Spleen (tissue), 11 donors: ENCODE measurements around the gene UVSSA. TPM values are rescaled to one million over a fixed set of nuclear protein-coding genes. Genes with fewer than 3 reads are reported as not detected.

ENCODE experiments used
- DNase-seq: peaks from one replicate; pipeline ENCODE4 v3.0.0-alpha.2; 2020
- H3K27ac ChIP-seq, 8 donors: fragments of 200-600 bp; sonication (generic) in 7 of 8; 1 replicate in 4 of 8; 2 replicates in 4 of 8; pipeline versions ENCODE4 v1.5.0 to v1.8.0; 2016 to 2021; ENCODE audit warnings: inconsistent platforms in 4 of 8, mild to moderate bottlenecking in 4 of 8, moderate library complexity in 1 of 8
- H3K27me3 ChIP-seq, 7 donors: fragments of 200-600 bp; sonication (generic) in 6 of 7; replicated peaks in 1 of 7; 1 replicate in 4 of 7; 2 replicates in 3 of 7; pipeline versions ENCODE4 v1.5.0 to v1.8.0; 2016 to 2021; ENCODE audit warnings: inconsistent platforms in 3 of 7, mild to moderate bottlenecking in 1 of 7
- H3K36me3 ChIP-seq, 6 donors: fragments of 200-600 bp; sonication (generic) in 5 of 6; 1 replicate in 4 of 6; 2 replicates in 2 of 6; pipeline versions ENCODE4 v1.5.0 to v1.8.0; 2016 to 2021; ENCODE audit warnings: inconsistent platforms in 2 of 6
- H3K4me1 ChIP-seq, 6 donors: fragments of 200-600 bp; sonication (generic) in 5 of 6; 1 replicate in 3 of 6; 2 replicates in 3 of 6; pipeline versions ENCODE4 v1.5.0 to v1.8.0; 2016 to 2021; ENCODE audit warnings: inconsistent platforms in 3 of 6
- H3K4me3 ChIP-seq, 8 donors: fragments of 200-600 bp; sonication (generic) in 7 of 8; 1 replicate in 4 of 8; 2 replicates in 4 of 8; pipeline versions ENCODE4 v1.5.0 to v1.8.0; 2016 to 2021; ENCODE audit warnings: inconsistent platforms in 4 of 8, mild to moderate bottlenecking in 4 of 8, moderate library complexity in 2 of 8
- H3K9me3 ChIP-seq, 8 donors: fragments of 200-600 bp; sonication (generic) in 7 of 8; 1 replicate in 4 of 8; 2 replicates in 4 of 8; pipeline versions ENCODE4 v1.5.0 to v1.8.0; 2016 to 2021; ENCODE audit warnings: inconsistent platforms in 4 of 8
- POLR2A ChIP-seq, 3 donors: fragments of 450-650 bp; IDR thresholded peaks; one replicate each; pipeline ENCODE4 v1.5.1; 2017; ENCODE audit warnings: antibody characterized with exemption in 3 of 3, mild to moderate bottlenecking in 1 of 3
- POLR2AphosphoS5 ChIP-seq, 3 donors: sonication (generic); formaldehyde crosslinking; IDR thresholded peaks; one replicate each; pipeline ENCODE4 v1.5.1; 2017; ENCODE audit warnings: antibody characterized with exemption in 3 of 3
- WGBS, 5 donors: extraction: QIAGEN DNeasy Blood & Tissue Kit in 3 of 5; methylation state at CpG; one replicate each; pipeline versions ENCODE4 v1.1.5 to v1.1.7; 2013 to 2018; 5-methylcytosine and 5-hydroxymethylcytosine counted together
- intact Hi-C: fragments of 100-400 bp; cut with DNase I; formaldehyde crosslinking; loops from one replicate; pipeline ENCODE4 v1.15.0; 2023; ENCODE audit warnings: low total_unique reads
- polyA plus RNA-seq, 3 donors: library from polyadenylated mRNA; stranded (reverse); fragments of 200-250 nt; gene quantifications; one replicate each; pipeline ENCODE4 v1.2.1, GENCODE V29; 2013
- total RNA-seq, 7 donors: library from RNA; depleted of rRNA in 3 of 7; stranded (reverse); fragments of >200 nt in 3 of 7; fragmentation: NEBNext Ultra II Directional in 4 of 7; extraction: Animal tissue kit (Norgen Biotek cat#: 25700) in 4 of 7; gene quantifications; one replicate each; pipeline versions ENCODE4 v1.1.0 to v1.2.1, GENCODE V29; 2016 to 2021
- TF ChIP-seq, protein P1 (sequence below), 11 experiments: fragments of 200-600 bp in 7 of 11; fragments of 450-650 bp in 4 of 11; sonication (generic) in 4 of 11; IDR thresholded peaks in 8 of 11; conservative IDR thresholded peaks in 3 of 11; 1 replicate in 7 of 11; 2 replicates in 4 of 11; pipeline versions ENCODE4 v1.4.0 to v1.8.0; 2016 to 2021; ENCODE audit warnings: antibody characterized with exemption in 11 of 11, inconsistent platforms in 4 of 11, mild to moderate bottlenecking in 1 of 11
- donor health status: healthy with polysubstance abuse.
- donor health status: DM: no; HTN: no; CAD: no; lungs with moderate emphysema.
- donor health status: DM: no; HTN: no; CAD: no.
- donor health status: Bipolar disorder and iron deficiency.
- donor health status: healthy.
- donor health status: DM: no; HTN: no; CAD: no.
- donor health status: DM: yes; HTN: yes; CAD: no.

Gene UVSSA
- total and polyA plus RNA-seq, 10 donors: 3.0 to 54.0 (median 26.8) TPM

DNA sequence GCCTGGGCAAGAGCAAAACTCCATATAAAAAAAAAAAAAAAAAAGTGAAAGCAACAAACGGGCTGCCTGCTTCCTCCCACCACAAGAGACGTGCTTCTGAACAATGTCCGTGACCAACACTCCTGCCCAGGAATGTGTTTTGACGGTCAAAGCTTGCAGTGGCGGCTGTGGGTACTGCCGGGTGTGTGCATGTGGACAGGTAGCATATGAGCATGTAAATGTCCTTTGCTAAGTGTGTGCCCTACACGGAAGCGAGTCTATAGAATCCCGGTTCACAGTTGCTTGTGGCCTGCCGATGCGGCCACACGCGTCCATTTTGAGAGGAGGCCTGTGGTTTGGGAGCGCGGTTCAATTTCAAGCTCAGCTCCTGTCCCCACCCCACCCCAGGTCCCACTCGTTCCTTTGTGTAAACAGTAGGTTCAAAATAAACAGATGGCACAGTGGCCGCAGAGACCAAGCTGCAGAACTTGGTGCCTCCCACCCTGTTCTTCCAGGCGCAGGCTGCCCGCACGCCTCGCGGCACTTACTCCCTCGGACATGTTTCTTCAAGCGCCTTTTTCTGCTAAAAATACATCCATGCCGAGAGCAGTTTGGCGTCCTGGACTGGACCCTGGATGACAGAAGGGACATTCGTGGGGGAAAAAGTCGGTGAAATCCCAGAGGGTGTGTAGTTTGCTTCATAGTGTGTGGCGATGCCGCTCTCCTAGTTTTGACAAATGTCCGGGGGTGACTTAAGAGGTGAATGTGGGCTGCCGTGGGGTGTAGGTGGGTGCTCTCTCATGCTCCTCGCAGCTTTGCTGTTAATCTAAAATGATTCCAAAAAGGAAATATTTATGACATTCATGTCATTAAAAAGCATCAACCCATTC, 70.7 kb downstream of the UVSSA start:
- Histone ChIP-seq H3K9me3 (peaks cover 0 to 5% (median 0%) of the 10 kb centered on the region in 8 donors), H3K27ac (no peak overlapping the region), H3K27me3 (peaks cover 2 to 93% (median 37%) of the 10 kb centered on the region in 7 donors), H3K36me3 (no peaks in the 10 kb centered on the region), H3K4me3 (no peak overlapping the region), H3K4me1 (peaks cover 0 to 5% (median 0%) of the 10 kb centered on the region in 6 donors)
- intact Hi-C loops: no loop called here
- WGBS, 5 donors: 75 to 83% (median 80%) methylated on average over 33 of the region's 33 CpGs
- TF ChIP-seq POLR2A (IDR thresholded peaks at IDR 0.05) (no peak), POLR2AphosphoS5 (IDR thresholded peaks at IDR 0.05) (no peak)
- TF ChIP-seq, protein P1, sequence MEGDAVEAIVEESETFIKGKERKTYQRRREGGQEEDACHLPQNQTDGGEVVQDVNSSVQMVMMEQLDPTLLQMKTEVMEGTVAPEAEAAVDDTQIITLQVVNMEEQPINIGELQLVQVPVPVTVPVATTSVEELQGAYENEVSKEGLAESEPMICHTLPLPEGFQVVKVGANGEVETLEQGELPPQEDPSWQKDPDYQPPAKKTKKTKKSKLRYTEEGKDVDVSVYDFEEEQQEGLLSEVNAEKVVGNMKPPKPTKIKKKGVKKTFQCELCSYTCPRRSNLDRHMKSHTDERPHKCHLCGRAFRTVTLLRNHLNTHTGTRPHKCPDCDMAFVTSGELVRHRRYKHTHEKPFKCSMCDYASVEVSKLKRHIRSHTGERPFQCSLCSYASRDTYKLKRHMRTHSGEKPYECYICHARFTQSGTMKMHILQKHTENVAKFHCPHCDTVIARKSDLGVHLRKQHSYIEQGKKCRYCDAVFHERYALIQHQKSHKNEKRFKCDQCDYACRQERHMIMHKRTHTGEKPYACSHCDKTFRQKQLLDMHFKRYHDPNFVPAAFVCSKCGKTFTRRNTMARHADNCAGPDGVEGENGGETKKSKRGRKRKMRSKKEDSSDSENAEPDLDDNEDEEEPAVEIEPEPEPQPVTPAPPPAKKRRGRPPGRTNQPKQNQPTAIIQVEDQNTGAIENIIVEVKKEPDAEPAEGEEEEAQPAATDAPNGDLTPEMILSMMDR (IDR thresholded peaks at IDR 0.05 in 8 of 11, conservative IDR thresholded peaks at IDR 0.05 in 3 of 11): no peak
- DNase-seq: peak; percentile 45

DNA sequence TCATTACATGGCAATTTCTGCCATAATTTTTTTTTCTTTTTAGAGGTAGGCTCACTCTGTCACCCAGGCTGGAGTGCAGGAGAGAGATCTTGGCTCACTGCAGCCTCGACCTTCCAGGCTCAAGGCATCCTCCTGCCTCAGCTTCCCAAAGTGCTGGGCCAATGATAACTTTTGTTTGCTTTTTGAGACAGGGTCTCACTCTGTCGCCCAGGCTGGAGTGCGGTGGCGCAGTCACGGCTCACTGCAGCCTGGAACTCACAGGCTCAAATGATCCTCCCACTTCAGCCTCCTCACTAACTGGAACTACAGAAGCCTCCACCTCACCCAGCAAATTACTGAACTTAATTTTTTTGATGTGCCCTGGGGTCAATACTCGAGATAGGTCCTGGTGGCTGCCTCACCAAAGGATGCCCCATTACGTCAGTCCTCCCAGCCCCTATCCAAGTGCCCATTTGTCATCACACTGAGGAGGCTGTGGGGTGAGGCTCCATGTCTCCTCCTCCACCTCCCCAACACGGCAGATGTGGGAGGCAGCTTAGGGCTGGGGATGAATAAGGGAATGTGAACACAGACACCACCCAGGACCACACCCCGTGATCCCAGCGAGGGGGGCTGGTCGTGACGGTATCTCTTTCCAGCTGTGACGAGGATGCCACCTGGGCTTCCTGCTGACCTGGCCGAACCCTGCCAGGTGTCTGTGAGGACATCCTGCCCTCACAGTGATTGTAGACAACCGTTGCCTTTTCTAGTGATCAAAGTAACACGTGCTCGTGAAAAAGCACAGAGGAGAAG, 71.7 kb downstream of the UVSSA start:
- TF ChIP-seq POLR2AphosphoS5 (IDR thresholded peaks at IDR 0.05): no peak
- TF ChIP-seq, protein P1 (IDR thresholded peaks at IDR 0.05 in 8 of 11, conservative IDR thresholded peaks at IDR 0.05 in 3 of 11): no peak
- no peak for TF ChIP-seq POLR2A (IDR thresholded peaks at IDR 0.05)
- H3K36me3 ChIP-seq: no peaks in the 10 kb centered on the region
- H3K9me3 ChIP-seq: peaks cover 0 to 4% (median 0%) of the 10 kb centered on the region in 8 donors
- intact Hi-C loops: no loop called here
- DNase-seq: peak; percentile 54
- peaks cover 0 to 5% (median 0%) of the 10 kb centered on the region in 6 donors for H3K4me1 ChIP-seq
- H3K27me3 ChIP-seq: peaks cover 0 to 90% (median 28%) of the 10 kb centered on the region in 7 donors
- 64 to 70% (median 68%) methylated on average over 15 to 17 of the region's 17 CpGs for WGBS, 5 donors
- H3K27ac ChIP-seq: no peak overlapping the region
- H3K4me3 ChIP-seq: no peak overlapping the region

DNA sequence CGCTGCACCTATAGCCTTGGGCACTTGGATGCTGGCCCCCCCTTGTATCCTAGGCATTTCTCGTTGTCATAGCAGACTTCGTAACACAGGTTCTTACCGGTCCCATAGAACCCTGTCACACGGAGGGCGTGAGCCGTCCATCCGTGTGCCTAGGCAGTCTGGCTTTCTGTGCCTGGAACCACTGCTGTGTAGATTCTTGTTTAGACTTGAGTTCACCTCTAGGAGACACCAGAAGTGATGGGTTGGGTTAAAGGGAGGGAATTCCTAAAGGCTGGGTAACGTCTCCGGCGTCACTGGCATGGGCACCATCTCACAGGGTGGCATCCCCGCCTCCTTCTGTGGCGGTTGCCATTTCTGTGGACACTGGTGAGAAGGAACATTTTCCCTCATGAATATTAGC, 72.7 kb downstream of the UVSSA start:
- peaks cover 0 to 4% (median 0%) of the 10 kb centered on the region in 6 donors for H3K4me1 ChIP-seq
- no peaks in the 10 kb centered on the region for H3K36me3 ChIP-seq
- peaks cover 0 to 92% (median 22%) of the 10 kb centered on the region in 7 donors for H3K27me3 ChIP-seq
- WGBS, 5 donors: 79 to 91% (median 89%) methylated on average over 13 of the region's 13 CpGs
- no peak overlapping the region for H3K27ac ChIP-seq
- no peaks in the 10 kb centered on the region for H3K9me3 ChIP-seq
- peak; percentile 41 for DNase-seq
- no peak overlapping the region for H3K4me3 ChIP-seq
- no peak for TF ChIP-seq POLR2A (IDR thresholded peaks at IDR 0.05)
- intact Hi-C loops: no loop called here

DNA sequence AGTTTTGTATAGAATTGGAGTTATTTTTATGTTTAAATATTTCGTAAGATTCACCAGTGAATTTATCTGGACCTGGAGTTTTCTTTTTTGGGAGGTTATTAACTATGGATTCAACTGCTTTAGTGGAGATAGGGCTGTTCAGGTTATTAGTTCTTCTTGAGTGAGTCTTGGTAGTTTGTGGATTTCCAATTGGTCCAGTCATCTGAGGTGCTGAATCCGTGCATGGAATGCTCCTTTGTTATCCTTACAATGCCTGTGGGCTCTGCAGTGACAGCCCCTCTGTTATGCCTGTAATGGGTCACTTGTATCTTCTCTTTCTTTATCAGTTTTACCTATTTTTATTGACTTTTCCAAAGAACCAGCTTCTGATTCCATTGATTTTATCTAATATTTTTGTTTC, 74.6 kb downstream of the UVSSA start:
- H3K36me3 ChIP-seq: no peaks in the 10 kb centered on the region
- peaks cover 0 to 89% (median 4%) of the 10 kb centered on the region in 7 donors for H3K27me3 ChIP-seq
- intact Hi-C loops: no loop called here
- 35 to 60% (median 41%) methylated on average over 2 of the region's 2 CpGs for WGBS, 5 donors
- TF ChIP-seq, protein P1 (IDR thresholded peaks at IDR 0.05 in 8 of 11, conservative IDR thresholded peaks at IDR 0.05 in 3 of 11): no peak
- TF ChIP-seq POLR2A (IDR thresholded peaks at IDR 0.05): no peak
- TF ChIP-seq POLR2AphosphoS5 (IDR thresholded peaks at IDR 0.05): no peak
- H3K4me1 ChIP-seq: no peaks in the 10 kb centered on the region
- no peak overlapping the region for H3K4me3 ChIP-seq
- H3K9me3 ChIP-seq: no peaks in the 10 kb centered on the region
- H3K27ac ChIP-seq: no peak overlapping the region
- DNase-seq: no peak
